ENCODE data around the gene FCRL2.

DNA sequence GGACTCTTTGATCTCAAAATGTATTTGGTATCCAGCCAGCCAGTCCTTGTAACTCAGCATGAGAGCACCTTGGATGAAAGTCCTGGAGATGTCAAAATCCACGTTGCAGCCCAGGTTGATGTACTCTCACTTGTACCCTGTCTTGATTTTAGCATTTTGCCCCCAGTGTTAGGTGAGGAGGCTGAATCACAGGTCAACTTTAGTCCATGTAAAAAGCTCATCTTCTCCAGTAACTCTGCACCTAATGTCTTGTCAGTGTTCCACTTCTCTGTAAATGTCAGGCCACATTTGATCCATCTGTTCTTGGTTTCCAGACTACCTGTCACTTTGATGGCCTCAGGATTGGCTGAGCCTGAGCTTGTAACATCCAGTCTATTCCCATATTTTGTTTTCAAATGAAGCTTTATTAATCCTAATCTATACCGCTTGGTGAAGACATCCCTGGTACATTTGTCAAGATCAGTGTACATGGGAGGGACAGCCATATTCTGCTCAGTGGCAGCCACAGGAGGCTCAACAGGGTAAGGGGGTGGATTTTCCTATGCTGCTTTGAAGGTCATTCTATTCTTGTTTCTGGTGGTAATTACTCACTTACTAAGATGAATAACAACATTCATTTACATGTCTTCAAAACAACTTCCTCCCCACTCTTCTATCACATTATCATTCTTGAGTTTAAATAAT lies 52.3 kb downstream of the FCRL2 start:
- TF ChIP-seq, protein P1, sequence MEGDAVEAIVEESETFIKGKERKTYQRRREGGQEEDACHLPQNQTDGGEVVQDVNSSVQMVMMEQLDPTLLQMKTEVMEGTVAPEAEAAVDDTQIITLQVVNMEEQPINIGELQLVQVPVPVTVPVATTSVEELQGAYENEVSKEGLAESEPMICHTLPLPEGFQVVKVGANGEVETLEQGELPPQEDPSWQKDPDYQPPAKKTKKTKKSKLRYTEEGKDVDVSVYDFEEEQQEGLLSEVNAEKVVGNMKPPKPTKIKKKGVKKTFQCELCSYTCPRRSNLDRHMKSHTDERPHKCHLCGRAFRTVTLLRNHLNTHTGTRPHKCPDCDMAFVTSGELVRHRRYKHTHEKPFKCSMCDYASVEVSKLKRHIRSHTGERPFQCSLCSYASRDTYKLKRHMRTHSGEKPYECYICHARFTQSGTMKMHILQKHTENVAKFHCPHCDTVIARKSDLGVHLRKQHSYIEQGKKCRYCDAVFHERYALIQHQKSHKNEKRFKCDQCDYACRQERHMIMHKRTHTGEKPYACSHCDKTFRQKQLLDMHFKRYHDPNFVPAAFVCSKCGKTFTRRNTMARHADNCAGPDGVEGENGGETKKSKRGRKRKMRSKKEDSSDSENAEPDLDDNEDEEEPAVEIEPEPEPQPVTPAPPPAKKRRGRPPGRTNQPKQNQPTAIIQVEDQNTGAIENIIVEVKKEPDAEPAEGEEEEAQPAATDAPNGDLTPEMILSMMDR (conservative IDR thresholded peaks at IDR 0.05): no peak
- no peak for TF ChIP-seq EZH2 (IDR thresholded peaks at IDR 0.05; ENCODE audit: low read depth)
